IMR-90 (cell line): Measurements from ENCODE around the gene PGM2. TPM values are rescaled to one million over a fixed set of nuclear protein-coding genes. Genes with fewer than 3 reads are reported as not detected.

Experiments used
- ATAC-seq: fragments of 200-7000 bp; cut with Tn5 transposase; 2 replicates; pipeline ENCODE4 v1.9.1; 2020; ENCODE audit warnings: low read depth, mild to moderate bottlenecking, moderate library complexity
- BruUV-seq: library from RNA; stranded (reverse); fragments of 400-500 nt; replicated peaks from 2 replicates; lab custom pipeline; 2021; lab: Mats Ljungman, UMichigan
- CTCF ChIA-PET: fragments of 300-600 bp; formaldehyde crosslinking; extraction: SDS; loops from one replicate; lab custom pipeline; 2021; ENCODE audit warnings: antibody characterized with exemption; lab: Yijun Ruan, JAX
- POLR2A ChIA-PET: fragments of 300-600 bp; sonication (Branson Sonifier 250); formaldehyde crosslinking; loops from one replicate; lab custom pipeline; 2022; ENCODE audit warnings: antibody characterized with exemption; ENCODE audit not compliant: unreplicated experiment; lab: Charles Lee
- DNase-seq: peaks from one replicate; pipeline ENCODE4 v3.0.0; 2013
- H2AFZ ChIP-seq: replicated peaks from 2 replicates; pipeline ENCODE3; 2013; ENCODE audit warnings: low read length, mild to moderate bottlenecking; ENCODE audit not compliant: poor library complexity
- H2AK5ac ChIP-seq: 2 replicates; pipeline ENCODE4 v1.6.1; 2013; ENCODE audit warnings: low read depth, low read length, inconsistent platforms
- H2AK9ac ChIP-seq: replicated peaks from 2 replicates; pipeline ENCODE3; 2013; ENCODE audit warnings: mild to moderate bottlenecking, low read depth, low read length, moderate library complexity; ENCODE audit not compliant: poor library complexity
- H2BK120ac ChIP-seq: 2 replicates; pipeline ENCODE4 v1.6.1; 2013; ENCODE audit warnings: low read depth, low read length, inconsistent platforms
- H2BK15ac ChIP-seq: 3 replicates; pipeline ENCODE4 v1.6.1; 2013; ENCODE audit warnings: low read depth, low read length, inconsistent platforms
- H2BK20ac ChIP-seq: 2 replicates; pipeline ENCODE4 v1.6.1; 2013; ENCODE audit warnings: low read depth, mild to moderate bottlenecking, inconsistent platforms, low read length, moderate library complexity
- H2BK5ac ChIP-seq: 2 replicates; pipeline ENCODE4 v1.6.1; 2013; ENCODE audit warnings: mild to moderate bottlenecking, low read depth, low read length, inconsistent platforms; ENCODE audit not compliant: poor library complexity, severe bottlenecking
- H3K14ac ChIP-seq: replicated peaks from 2 replicates; pipeline ENCODE4 v1.6.1; 2013; ENCODE audit warnings: low read depth, low read length, inconsistent platforms
- H3K18ac ChIP-seq: 2 replicates; pipeline ENCODE4 v1.6.1; 2013; ENCODE audit warnings: low read depth, low read length, control low read depth
- H3K23ac ChIP-seq: 2 replicates; pipeline ENCODE4 v1.6.1; 2013; ENCODE audit warnings: low read depth, low read length, inconsistent platforms
- H3K27ac ChIP-seq: 2 replicates; pipeline ENCODE4 v1.5.1; 2013; ENCODE audit warnings: mild to moderate bottlenecking, control low read depth, low read length; ENCODE audit not compliant: insufficient read depth
- H3K27me3 ChIP-seq: 2 replicates; pipeline ENCODE4 v1.6.1; 2013; ENCODE audit warnings: low read length; ENCODE audit not compliant: control insufficient read depth, insufficient read depth
- H3K36me3 ChIP-seq: 2 replicates; pipeline ENCODE4 v1.6.1; 2013; ENCODE audit warnings: low read length, mixed read lengths; ENCODE audit not compliant: control insufficient read depth, insufficient read depth
- H3K4ac ChIP-seq: 2 replicates; pipeline ENCODE4 v1.6.1; 2013; ENCODE audit warnings: low read depth, low read length, inconsistent platforms
- H3K4me1 ChIP-seq: 2 replicates; pipeline ENCODE4 v1.6.1; 2013; ENCODE audit warnings: low read length, mixed read lengths; ENCODE audit not compliant: control insufficient read depth, insufficient read depth
- H3K4me2 ChIP-seq: 2 replicates; pipeline ENCODE4 v1.6.1; 2013; ENCODE audit warnings: low read depth, mild to moderate bottlenecking, control low read depth, low read length, moderate library complexity
- H3K4me3 ChIP-seq: 2 replicates; pipeline ENCODE4 v1.5.1; 2013; ENCODE audit warnings: low read depth, mild to moderate bottlenecking, control low read depth, low read length, moderate library complexity; ENCODE audit not compliant: insufficient read depth
- H3K56ac ChIP-seq: 2 replicates; pipeline ENCODE4 v1.6.1; 2013; ENCODE audit warnings: low read length, inconsistent platforms; ENCODE audit not compliant: insufficient read depth; ENCODE audit errors: extremely low read depth
- H3K79me1 ChIP-seq, 2 experiments: 2 replicates each; pipeline ENCODE4 v1.6.1; 2013; ENCODE audit warnings: low read length in 2 of 2, inconsistent platforms in 1 of 2, low read depth in 1 of 2
- H3K9ac ChIP-seq: 2 replicates; pipeline ENCODE4 v1.6.1; 2013; ENCODE audit warnings: low read depth, low read length, control low read depth
- H3K9me1 ChIP-seq: 2 replicates; pipeline ENCODE4 v1.6.1; 2013; ENCODE audit warnings: low read length, inconsistent platforms; ENCODE audit not compliant: insufficient read depth
- H3K9me3 ChIP-seq: 2 replicates; pipeline ENCODE4 v1.6.1; 2013; ENCODE audit warnings: low read length; ENCODE audit not compliant: control insufficient read depth, insufficient read depth
- H4K20me1 ChIP-seq: 2 replicates; pipeline ENCODE4 v1.6.1; 2013; ENCODE audit warnings: low read length, inconsistent platforms; ENCODE audit not compliant: insufficient read depth
- H4K5ac ChIP-seq: 2 replicates; pipeline ENCODE4 v1.6.1; 2013; ENCODE audit warnings: mild to moderate bottlenecking, low read depth, low read length, control low read depth
- H4K8ac ChIP-seq, 2 experiments: 2 replicates each; pipeline ENCODE4 v1.6.1; 2013; ENCODE audit warnings: low read depth in 2 of 2, low read length in 2 of 2, control low read depth in 1 of 2, inconsistent platforms in 1 of 2
- H4K91ac ChIP-seq: 2 replicates; pipeline ENCODE4 v1.6.1; 2013; ENCODE audit warnings: low read depth, low read length, inconsistent platforms; ENCODE audit not compliant: insufficient read depth
- BHLHE40 ChIP-seq: fragments of 150-350 bp; IDR thresholded peaks from 2 replicates; pipeline ENCODE4 v1.6.1; 2016; ENCODE audit warnings: mild to moderate bottlenecking, low read depth, low read length
- CEBPB ChIP-seq: IDR thresholded peaks from 2 replicates; pipeline ENCODE4 v1.6.1; 2012; ENCODE audit warnings: low read depth, low read length, improper control_type of control experiment
- CHD1 ChIP-seq: IDR thresholded peaks from 2 replicates; pipeline ENCODE4 v1.6.1; 2012; ENCODE audit warnings: low read depth, low read length, improper control_type of control experiment
- CTCF ChIP-seq: conservative IDR thresholded peaks from 2 replicates; pipeline ENCODE4 v1.5.1; 2012; ENCODE audit warnings: mild to moderate bottlenecking, low read depth, low read length, improper control_type of control experiment
- ELK1 ChIP-seq: fragments of 150-350 bp; IDR thresholded peaks from 2 replicates; pipeline ENCODE4 v1.6.1; 2016; ENCODE audit warnings: low read depth, mild to moderate bottlenecking, low read length, moderate library complexity, borderline replicate concordance
- FOS ChIP-seq: fragments of 150-350 bp; IDR thresholded peaks from 2 replicates; pipeline ENCODE4 v1.6.1; 2016; ENCODE audit warnings: low read depth, low read length
- MAFK ChIP-seq: IDR thresholded peaks from 2 replicates; pipeline ENCODE4 v1.6.1; 2012; ENCODE audit warnings: low read depth, low read length, improper control_type of control experiment
- MAZ ChIP-seq: IDR thresholded peaks from 2 replicates; pipeline ENCODE4 v1.6.1; 2012; ENCODE audit warnings: low read depth, mild to moderate bottlenecking, low read length, improper control_type of control experiment, moderate library complexity, borderline replicate concordance
- MXI1 ChIP-seq: IDR thresholded peaks from 2 replicates; pipeline ENCODE4 v1.6.1; 2012; ENCODE audit warnings: low read depth, mild to moderate bottlenecking, low read length, moderate library complexity, borderline replicate concordance
- NFE2L2 ChIP-seq: fragments of 150-350 bp; IDR thresholded peaks from 2 replicates; pipeline ENCODE4 v1.6.1; 2016; ENCODE audit warnings: low read depth, mild to moderate bottlenecking, low read length
- POLR2A ChIP-seq: IDR thresholded peaks from 2 replicates; pipeline ENCODE4 v1.6.1; 2012; ENCODE audit warnings: mild to moderate bottlenecking, low read depth, low read length
- RAD21 ChIP-seq: IDR thresholded peaks from 2 replicates; pipeline ENCODE4 v1.6.1; 2012; ENCODE audit warnings: low read length, improper control_type of control experiment
- RCOR1 ChIP-seq: IDR thresholded peaks from 2 replicates; pipeline ENCODE4 v1.6.1; 2012; ENCODE audit warnings: mild to moderate bottlenecking, low read length, improper control_type of control experiment; ENCODE audit not compliant: insufficient replicate concordance
- RFX5 ChIP-seq: IDR thresholded peaks from 2 replicates; pipeline ENCODE4 v1.8.0; 2012; ENCODE audit warnings: low read depth, mild to moderate bottlenecking, low read length, moderate library complexity
- SMC3 ChIP-seq: fragments of 150-350 bp; IDR thresholded peaks from 2 replicates; pipeline ENCODE4 v1.6.1; 2016; ENCODE audit warnings: low read depth, mild to moderate bottlenecking, antibody characterized with exemption, low read length, moderate library complexity
- USF2 ChIP-seq: fragments of 150-350 bp; IDR thresholded peaks from 2 replicates; pipeline ENCODE4 v1.6.1; 2017; ENCODE audit warnings: mild to moderate bottlenecking, antibody characterized with exemption, low read length, low read depth
- WGBS, 2 experiments: methylation state at CpG; one replicate each; pipeline versions ENCODE4 v1.1.5 to v1.1.7; 2013; ENCODE audit warnings: missing lambda C conversion rate in 2 of 2; ENCODE audit not compliant: insufficient read length in 1 of 2; ENCODE audit errors: extremely low coverage in 2 of 2; 5-methylcytosine and 5-hydroxymethylcytosine counted together
- dilution Hi-C: fragments of 300-500 bp; cut with HindIII; formaldehyde crosslinking; loops from one replicate; pipeline ENCODE4 v1.14.3; 2018; ENCODE audit warnings: low sequenced_read_pairs; ENCODE audit not compliant: unreplicated experiment
- in situ Hi-C: fragments of 300-500 bp; cut with MboI; formaldehyde crosslinking; loops from 3 replicates; pipeline ENCODE4 v1.14.3; 2019; ENCODE audit warnings: low sequenced_read_pairs, inconsistent platforms, mixed read lengths
- intact Hi-C: fragments of 100-400 bp; cut with micrococcal nuclease; formaldehyde crosslinking; loops from 2 replicates; pipeline ENCODE4 v1.10.0; 2022
- polyA plus RNA-seq, 3 experiments: library from polyadenylated mRNA; depleted of rRNA; stranded (reverse); fragments of >200 nt; gene quantifications; 2 replicates each; pipeline ENCODE4 v1.2.3, GENCODE V29; 2012; ENCODE audit warnings: low replicate concordance in 1 of 3
- total RNA-seq: library from RNA; depleted of rRNA; stranded (reverse); fragments of >200 nt; gene quantifications from 2 replicates; pipeline ENCODE4 v1.2.3, GENCODE V29; 2012

The PGM2 gene
- total and polyA plus RNA-seq, 2 of the 4 experiments (the other 2 are of a cell fraction) = 18.7 to 26.2 TPM

- H3K27ac ChIP-seq = no peak overlapping the region
Measured at GRCh38 chr4:37864786-37865185, 38.3 kb downstream of the PGM2 start.

More at GRCh38 chr4:37864786-37865185, 38.3 kb downstream of the PGM2 start:
- Histone ChIP-seq H3K4me2 (no peak overlapping the region), H4K91ac (no peak overlapping the region), H3K9me1 (no peaks in the 10 kb centered on the region), H3K4me1 (no peaks in the 10 kb centered on the region), H2BK15ac (no peak overlapping the region), H3K27me3 (no peaks in the 10 kb centered on the region), H4K8ac (no peak overlapping the region), H3K9me3 (no peaks in the 10 kb centered on the region), H2AK5ac (no peak overlapping the region), H3K23ac (no peak overlapping the region), H2AFZ (no peak overlapping the region), H3K56ac (no peak overlapping the region), H2BK5ac (no peak overlapping the region), H3K14ac (no peak overlapping the region), H3K4ac (no peak overlapping the region), H3K4me3 (no peak overlapping the region), H2BK20ac (no peak overlapping the region), H3K18ac (no peak overlapping the region), H3K79me1 (no peaks in the 10 kb centered on the region), H2AK9ac (no peak overlapping the region), H4K20me1 (no peaks in the 10 kb centered on the region), H3K36me3 (peaks cover 2% of the 10 kb centered on the region), H3K9ac (no peak overlapping the region), H4K5ac (no peak overlapping the region), H2BK120ac (no peak overlapping the region)
- no peak for TF ChIP-seq CEBPB
- no peak for TF ChIP-seq BHLHE40
- TF ChIP-seq CHD1 = no peak
- no peak for TF ChIP-seq MAFK
- no peak for TF ChIP-seq RAD21
- no peak for TF ChIP-seq SMC3
- no peak for TF ChIP-seq POLR2A
- no peak for TF ChIP-seq USF2
- TF ChIP-seq ELK1 = no peak
- TF ChIP-seq MXI1 = no peak
- no peak for TF ChIP-seq RFX5
- TF ChIP-seq CTCF = no peak
- no peak for TF ChIP-seq MAZ
- TF ChIP-seq NFE2L2 = no peak
- no peak for TF ChIP-seq FOS
- TF ChIP-seq RCOR1 = no peak
- no TSS peak for BruUV-seq
- 87% methylated on average over 3 of the region's 4 CpGs; no CpG with 5 or more reads in 1 of the 2 experiments for WGBS, 2 experiments
- dilution Hi-C loops = no loop called here
- ChIA-PET POLR2A (no interaction called here), CTCF (no interaction called here)
- ATAC-seq = no peak
- DNase-seq = no peak
- in situ Hi-C loops = no loop called here
- intact Hi-C loops = no loop called here
